ENCODE results near the gene IGLL5. TPM values are rescaled to one million over a fixed set of nuclear protein-coding genes. Genes with fewer than 3 reads are reported as not detected.

Gene IGLL5
- total and polyA plus RNA-seq, 2 experiments from 2014 or later, result not detected

- Histone ChIP-seq H3K27ac (no peak overlapping the region), H3K27me3 (no peaks in the 10 kb centered on the region), H3K9me3 (ENCODE audit: low read depth) (no peaks in the 10 kb centered on the region), H3K36me3 (no peaks in the 10 kb centered on the region), H3K4me3 (no peak overlapping the region), H3K4me1 (ENCODE audit: low read depth) (no peaks in the 10 kb centered on the region)
- no peak for DNase-seq (ENCODE audit: low read depth in 1 of 2, low spot score in 1 of 2)
- no peak for TF ChIP-seq CTCF (IDR thresholded peaks at IDR 0.05; ENCODE audit: low read depth, low read length)
Measured at GRCh38 chr22:22933807-22934542, 46.4 kb downstream of the IGLL5 start.

- Histone ChIP-seq H3K4me1 (ENCODE audit: low read depth) (no peaks in the 10 kb centered on the region), H3K27ac (no peak overlapping the region), H3K36me3 (no peaks in the 10 kb centered on the region), H3K27me3 (no peaks in the 10 kb centered on the region), H3K4me3 (no peak overlapping the region), H3K9me3 (ENCODE audit: low read depth) (no peaks in the 10 kb centered on the region)
- no peak for TF ChIP-seq CTCF (IDR thresholded peaks at IDR 0.05; ENCODE audit: low read depth, low read length)
- no peak for DNase-seq (ENCODE audit: low read depth in 1 of 2, low spot score in 1 of 2)
Measured at GRCh38 chr22:22934543-22935055, 47.0 kb downstream of the IGLL5 start.

- Histone ChIP-seq H3K27me3 (no peaks in the 10 kb centered on the region), H3K4me1 (ENCODE audit: low read depth) (no peaks in the 10 kb centered on the region), H3K36me3 (no peaks in the 10 kb centered on the region), H3K4me3 (no peak overlapping the region), H3K9me3 (ENCODE audit: low read depth) (no peaks in the 10 kb centered on the region), H3K27ac (no peak overlapping the region)
- DNase-seq (ENCODE audit: low read depth in 1 of 2, low spot score in 1 of 2), result no peak
- TF ChIP-seq CTCF (IDR thresholded peaks at IDR 0.05; ENCODE audit: low read depth, low read length), result no peak
Measured at GRCh38 chr22:22935056-22935545, 47.5 kb downstream of the IGLL5 start.

GRCh38 chr22:22935546-22936157 lies 48.0 kb downstream of the IGLL5 start:
- Histone ChIP-seq H3K27me3 (no peaks in the 10 kb centered on the region), H3K36me3 (no peaks in the 10 kb centered on the region), H3K27ac (no peak overlapping the region), H3K4me1 (ENCODE audit: low read depth) (no peaks in the 10 kb centered on the region), H3K9me3 (ENCODE audit: low read depth) (no peaks in the 10 kb centered on the region), H3K4me3 (no peak overlapping the region)
- no peak for DNase-seq (ENCODE audit: low read depth in 1 of 2, low spot score in 1 of 2)
- no peak for TF ChIP-seq CTCF (IDR thresholded peaks at IDR 0.05; ENCODE audit: low read depth, low read length)

GRCh38 chr22:22936180-22936914 lies 48.7 kb downstream of the IGLL5 start:
- Histone ChIP-seq H3K36me3 (no peaks in the 10 kb centered on the region), H3K27ac (no peak overlapping the region), H3K4me3 (no peak overlapping the region), H3K9me3 (ENCODE audit: low read depth) (no peaks in the 10 kb centered on the region), H3K27me3 (no peaks in the 10 kb centered on the region), H3K4me1 (ENCODE audit: low read depth) (no peaks in the 10 kb centered on the region)
- no peak for TF ChIP-seq CTCF (IDR thresholded peaks at IDR 0.05; ENCODE audit: low read depth, low read length)
- DNase-seq (ENCODE audit: low read depth in 1 of 2, low spot score in 1 of 2), result no peak
